Measurements from ENCODE around the gene APOL1. TPM values are rescaled to one million over a fixed set of nuclear protein-coding genes. Genes with fewer than 3 reads are reported as not detected.
"Not testable (repeated sequence)": the region's sequence is repeated elsewhere in the genome, so short reads cannot be mapped to it uniquely, and the experiment has no call there.

Gene APOL1
- total and polyA plus RNA-seq, 2 of the 13 experiments (the other 11 are each of a cell fraction or from before 2014, with no cell fraction given), result 20.3 to 75.0 TPM

DNA sequence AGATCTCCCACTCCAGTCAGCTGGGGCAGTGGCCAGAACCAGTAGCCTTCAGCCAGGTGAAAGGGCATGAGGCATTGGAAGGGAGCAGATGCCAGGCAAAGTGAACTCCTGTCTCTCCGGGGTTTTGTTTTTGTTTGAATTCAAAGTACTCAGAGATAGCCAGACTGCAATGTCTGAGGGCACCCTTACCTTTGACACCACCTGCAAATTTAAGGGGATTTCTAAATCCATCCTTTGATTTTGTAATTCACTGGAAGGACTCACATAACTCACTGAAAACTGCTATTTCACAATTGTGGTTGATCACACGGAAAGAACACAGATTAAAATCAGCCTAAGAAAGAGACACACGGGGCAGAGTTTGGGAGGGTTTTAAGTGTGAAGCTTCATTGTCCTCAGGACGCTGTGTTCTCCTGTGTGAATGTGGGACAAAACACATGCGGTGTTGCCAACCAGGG, 10.3 kb downstream of the APOL1 start:
- FAIRE-seq (peak; percentile 71), ATAC-seq (peak; percentile 47), DNase-seq (ENCODE audit: low spot score) (peak; percentile 71)
- CTCF ChIA-PET (ENCODE audit: low intra/inter-chr PET ratio, low total read pairs); H2AFZ ChIP-seq (ENCODE audit: low read length); BruUV-seq (replicated peaks); in situ Hi-C loops (cut with HindIII; ENCODE audit: extremely low pct_ligation_motif_present, low pct_unique_long_range_greater_than_20kb); H3K27me3 ChIP-seq (ENCODE audit: control insufficient read depth in 1 of 2, insufficient read depth in 2 of 2, low read length in 2 of 2); H3K4me3 ChIP-seq (replicated peaks in 1 of 3; ENCODE audit: insufficient read depth in 1 of 3, low read depth in 2 of 3, low read length in 3 of 3); H4K20me1 ChIP-seq (ENCODE audit: insufficient read depth, low read length); H3K79me2 ChIP-seq (ENCODE audit: insufficient read depth, low read length); intact Hi-C loops (cut with micrococcal nuclease; ENCODE audit: unreplicated experiment); H3K9me3 ChIP-seq (ENCODE audit: low read length); TF ChIP-seq EP300 (CRISPR knock-in tag; IDR thresholded peaks at IDR 0.05; ENCODE audit: borderline replicate concordance): not testable (repeated sequence)
- H3K36me3 ChIP-seq (replicated peaks in 1 of 2; ENCODE audit: control insufficient read depth in 1 of 2, insufficient read depth in 2 of 2, low read length in 2 of 2), result peaks cover 13 to 50% of the 10 kb centered on the region in 2 experiments
- H3K9ac ChIP-seq (ENCODE audit: insufficient read depth, low read depth, low read length), result 0 out of 2 replicates have a peak overlapping the region, but pooled peaks have one; percentile 45
- peak; percentile 34 for TF ChIP-seq ZEB1 (IDR thresholded peaks at IDR 0.05; ENCODE audit: insufficient replicate concordance, low read depth)
- TF ChIP-seq PPARG (CRISPR knock-in tag; conservative IDR thresholded peaks at IDR 0.05), result 0 out of 2 replicates have a peak, but pooled peaks have one; percentile 14
- TF ChIP-seq EP300 (IDR thresholded peaks at IDR 0.05; ENCODE audit: low read depth in 2 of 2, low read length in 2 of 2), result peak in 1 of 2 experiments; percentile 60; a peak in 1 of 4 replicates
- peak; percentile 25; the same call in 1 of the 2 replicates for TF ChIP-seq NCOR1 (IDR thresholded peaks at IDR 0.05; ENCODE audit: borderline replicate concordance, low read length)
- peak; percentile 52; the same call in 1 of the 2 replicates for TF ChIP-seq CEBPB (IDR thresholded peaks at IDR 0.05; ENCODE audit: borderline replicate concordance, low read depth, low read length)
- H3K27ac ChIP-seq (ENCODE audit: extremely low read length, insufficient read depth, low read length), result peak overlapping the region; percentile 77
- 19% methylated on average over 5 of the region's 5 CpGs for WGBS (ENCODE audit: low lambda C conversion rate)
- H3K4me1 ChIP-seq (ENCODE audit: insufficient read depth, low read length), result peaks cover 66% of the 10 kb centered on the region
- POLR2A ChIA-PET, result interaction anchor here (1.9 to 2.0 kb wide), 2 partner anchors 10 to 24 kb away, joined by 5 to 8 read pairs; partner anchors contain the start of genes APOL1 and APOL2
- H3K4me2 ChIP-seq (ENCODE audit: low read depth, low read length), result peak overlapping the region; percentile 56

DNA sequence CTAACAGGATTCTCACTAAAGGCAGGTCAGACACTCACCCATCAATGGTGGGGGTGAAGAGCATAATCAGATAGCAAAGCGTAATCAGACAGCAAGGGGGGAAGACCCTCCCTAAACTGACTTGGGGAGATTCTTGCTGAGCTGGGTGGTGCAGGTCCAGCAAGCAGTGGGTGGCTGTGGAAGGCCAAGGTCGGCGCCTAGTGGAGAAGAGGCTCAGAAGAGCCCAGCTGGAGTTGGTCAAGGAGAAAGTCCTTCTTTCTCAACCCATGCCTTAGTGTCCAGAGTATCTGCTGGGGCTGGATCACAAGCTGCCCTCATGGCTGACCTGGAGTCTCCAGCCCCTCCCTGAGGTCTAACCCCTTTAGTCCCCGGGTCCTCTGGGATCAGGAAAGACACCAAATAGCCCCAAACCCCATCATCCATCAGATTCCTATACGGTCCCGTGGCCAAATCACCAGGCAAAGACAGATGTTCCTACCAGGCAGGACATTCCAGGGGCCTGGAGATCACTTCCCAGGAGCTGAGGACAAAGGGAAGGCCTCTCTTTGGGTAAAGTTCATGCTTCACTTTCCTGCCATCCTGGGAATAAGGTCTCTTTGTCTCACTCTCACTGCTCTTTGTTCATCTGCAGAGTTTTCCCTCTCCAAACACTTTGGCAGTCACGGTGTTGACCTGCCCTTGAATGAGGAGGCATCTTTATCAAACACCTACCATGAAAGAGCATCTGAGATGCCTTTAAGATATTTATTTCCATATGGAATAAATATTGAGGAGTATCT, 11.1 kb downstream of the APOL1 start:
- POLR2A ChIA-PET, result interaction anchor here (1.0 to 2.0 kb wide), 3 partner anchors 11 to 36 kb away, joined by 3 to 8 read pairs (median 5); partner anchors contain the start of genes APOL1 and APOL2
- TSS peak; percentile 86 for BruUV-seq (replicated peaks)
- CTCF ChIA-PET (ENCODE audit: low intra/inter-chr PET ratio, low total read pairs); TF ChIP-seq SOX6 (IDR thresholded peaks at IDR 0.05): not testable (repeated sequence)
- TF ChIP-seq PPARG (CRISPR knock-in tag; conservative IDR thresholded peaks at IDR 0.05), result peak; percentile 59; the same call in 1 of the 2 replicates
- peak; percentile 63 for TF ChIP-seq SOX5 (CRISPR knock-in tag; IDR thresholded peaks at IDR 0.05; ENCODE audit: borderline replicate concordance)
- peak; percentile 46; the same call in 1 of the 2 replicates for TF ChIP-seq SOX6 (CRISPR knock-in tag; IDR thresholded peaks at IDR 0.05)
- TF ChIP-seq STAG1 (CRISPR knock-in tag; IDR thresholded peaks at IDR 0.05), result 0 out of 2 replicates have a peak, but pooled peaks have one; percentile 2
- TF ChIP-seq, protein P1, sequence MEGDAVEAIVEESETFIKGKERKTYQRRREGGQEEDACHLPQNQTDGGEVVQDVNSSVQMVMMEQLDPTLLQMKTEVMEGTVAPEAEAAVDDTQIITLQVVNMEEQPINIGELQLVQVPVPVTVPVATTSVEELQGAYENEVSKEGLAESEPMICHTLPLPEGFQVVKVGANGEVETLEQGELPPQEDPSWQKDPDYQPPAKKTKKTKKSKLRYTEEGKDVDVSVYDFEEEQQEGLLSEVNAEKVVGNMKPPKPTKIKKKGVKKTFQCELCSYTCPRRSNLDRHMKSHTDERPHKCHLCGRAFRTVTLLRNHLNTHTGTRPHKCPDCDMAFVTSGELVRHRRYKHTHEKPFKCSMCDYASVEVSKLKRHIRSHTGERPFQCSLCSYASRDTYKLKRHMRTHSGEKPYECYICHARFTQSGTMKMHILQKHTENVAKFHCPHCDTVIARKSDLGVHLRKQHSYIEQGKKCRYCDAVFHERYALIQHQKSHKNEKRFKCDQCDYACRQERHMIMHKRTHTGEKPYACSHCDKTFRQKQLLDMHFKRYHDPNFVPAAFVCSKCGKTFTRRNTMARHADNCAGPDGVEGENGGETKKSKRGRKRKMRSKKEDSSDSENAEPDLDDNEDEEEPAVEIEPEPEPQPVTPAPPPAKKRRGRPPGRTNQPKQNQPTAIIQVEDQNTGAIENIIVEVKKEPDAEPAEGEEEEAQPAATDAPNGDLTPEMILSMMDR (CRISPR knock-in tag; IDR thresholded peaks at IDR 0.05), result peak; percentile 38
- TF ChIP-seq SOX13 (IDR thresholded peaks at IDR 0.05), result 0 out of 2 replicates have a peak, but pooled peaks have one; percentile 59
- TF ChIP-seq SOX13 (CRISPR knock-in tag; conservative IDR thresholded peaks at IDR 0.05 in 1 of 2, IDR thresholded peaks at IDR 0.05 in 1 of 2), result peak in 1 of 2 experiments; percentile 79; a peak in 2 of 4 replicates

More for the DNA sequence above, 11.1 kb downstream of the APOL1 start:
- H3K79me2 ChIP-seq (ENCODE audit: insufficient read depth, low read length); H3K27me3 ChIP-seq (ENCODE audit: control insufficient read depth in 1 of 2, insufficient read depth in 2 of 2, low read length in 2 of 2); H4K20me1 ChIP-seq (ENCODE audit: insufficient read depth, low read length); H3K4me3 ChIP-seq (replicated peaks in 1 of 3; ENCODE audit: insufficient read depth in 1 of 3, low read depth in 2 of 3, low read length in 3 of 3); in situ Hi-C loops (cut with HindIII; ENCODE audit: extremely low pct_ligation_motif_present, low pct_unique_long_range_greater_than_20kb); intact Hi-C loops (cut with micrococcal nuclease; ENCODE audit: unreplicated experiment); H3K9me3 ChIP-seq (ENCODE audit: low read length); H2AFZ ChIP-seq (ENCODE audit: low read length): not testable (repeated sequence)
- peaks cover 13 to 42% of the 10 kb centered on the region in 2 experiments for H3K36me3 ChIP-seq (replicated peaks in 1 of 2; ENCODE audit: control insufficient read depth in 1 of 2, insufficient read depth in 2 of 2, low read length in 2 of 2)
- peak overlapping the region; percentile 77 for H3K27ac ChIP-seq (ENCODE audit: extremely low read length, insufficient read depth, low read length)
- ATAC-seq (peak; percentile 83), FAIRE-seq (peak; percentile 97), DNase-seq (ENCODE audit: low spot score) (peak; percentile 75)
- H3K4me2 ChIP-seq (ENCODE audit: low read depth, low read length), result peak overlapping the region; percentile 56
- H3K4me1 ChIP-seq (ENCODE audit: insufficient read depth, low read length), result peaks cover 57% of the 10 kb centered on the region
- WGBS (ENCODE audit: low lambda C conversion rate), result 38% methylated on average over 2 of the region's 7 CpGs
- H3K9ac ChIP-seq (ENCODE audit: insufficient read depth, low read depth, low read length), result peak overlapping the region; percentile 45
